HG03469 (cell line): ENCODE results near the gene GOLT1A.

Experiments
- ATAC-seq: cut with Tn5 transposase; IDR thresholded peaks from one replicate; pipeline ENCODE4 v1.9.1; 2021; ENCODE audit warnings: mild to moderate bottlenecking, moderate library complexity, moderate number of reproducible peaks; ENCODE audit not compliant: unreplicated experiment

Gene GOLT1A

DNA sequence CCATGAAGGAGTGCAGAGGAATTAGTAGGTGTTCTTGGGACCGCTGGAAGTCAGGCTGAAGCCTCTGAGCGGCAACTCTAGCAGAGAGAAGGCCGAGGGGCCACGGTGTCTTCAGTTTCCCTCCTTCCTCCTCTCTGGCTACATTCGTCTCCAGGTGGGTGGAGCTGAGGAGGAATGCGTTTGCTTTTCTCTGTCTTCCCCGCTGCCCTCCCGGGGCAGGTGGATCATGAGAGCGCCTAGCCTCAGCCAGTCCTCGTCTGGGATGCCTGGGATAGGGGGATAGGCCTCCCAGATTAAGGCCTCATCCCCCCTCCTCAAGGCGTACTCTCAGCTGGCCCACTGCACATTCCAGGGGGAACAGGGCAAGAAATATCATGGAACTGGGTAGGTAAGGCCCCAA is 7.5 kb upstream of the GOLT1A start:
- no peak for ATAC-seq

DNA sequence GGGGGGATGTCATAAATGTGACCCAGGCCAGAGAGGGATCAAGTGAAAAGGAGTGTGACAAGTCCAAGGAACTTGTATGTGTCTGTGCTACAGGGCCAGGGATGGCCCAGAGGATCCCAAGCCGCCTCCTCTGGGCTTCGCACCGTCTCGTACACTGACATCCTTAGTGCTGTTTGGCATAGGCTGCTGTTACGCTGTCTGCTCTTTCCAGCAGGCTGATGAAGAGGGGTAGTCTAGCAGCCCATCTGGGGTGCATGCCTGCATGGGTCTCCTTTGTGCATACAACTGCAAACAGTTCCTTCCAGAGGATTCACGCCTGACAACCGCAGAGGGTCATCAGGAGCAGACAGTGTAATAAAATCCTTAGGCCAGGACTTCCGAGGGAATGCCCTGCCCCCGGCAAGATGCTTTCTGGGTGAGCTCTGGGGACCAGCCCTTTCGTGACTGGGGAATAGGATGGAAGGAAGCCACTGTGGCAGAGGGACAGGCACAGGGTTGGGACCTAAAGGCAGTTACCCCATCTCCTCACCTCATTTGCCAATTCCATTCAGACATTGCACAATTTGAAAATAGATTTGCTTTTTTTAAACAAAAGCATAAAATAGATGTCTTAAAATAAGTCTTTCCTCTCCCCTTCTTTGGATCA is 6.3 kb upstream of the GOLT1A start:
- ATAC-seq, result no peak

DNA sequence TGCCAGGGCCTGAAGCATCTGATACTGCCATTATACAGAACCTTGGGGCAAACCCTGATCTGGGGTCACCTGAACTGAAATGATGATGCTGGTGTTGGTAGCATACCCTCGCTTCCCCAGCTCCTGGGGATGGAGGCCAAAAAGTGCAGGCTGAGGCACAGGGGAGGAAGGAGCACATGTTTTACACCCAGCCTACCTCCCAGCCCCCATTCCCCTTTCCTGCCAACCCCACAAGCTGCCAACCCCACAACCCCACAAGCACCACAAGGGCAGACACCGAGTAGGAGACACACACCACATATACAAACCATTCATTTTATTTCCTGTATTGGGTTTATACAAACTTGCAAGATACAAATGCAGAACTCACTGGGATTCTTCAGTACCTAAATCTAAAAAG is 4.8 kb upstream of the GOLT1A start:
- no peak for ATAC-seq

- ATAC-seq, result no peak
These were observed 3.8 kb upstream of the GOLT1A start for GRCh38 chr1:204217648-204218000.

- ATAC-seq, result no peak
These were observed 3.3 kb upstream of the GOLT1A start for GRCh38 chr1:204216880-204217647.

DNA sequence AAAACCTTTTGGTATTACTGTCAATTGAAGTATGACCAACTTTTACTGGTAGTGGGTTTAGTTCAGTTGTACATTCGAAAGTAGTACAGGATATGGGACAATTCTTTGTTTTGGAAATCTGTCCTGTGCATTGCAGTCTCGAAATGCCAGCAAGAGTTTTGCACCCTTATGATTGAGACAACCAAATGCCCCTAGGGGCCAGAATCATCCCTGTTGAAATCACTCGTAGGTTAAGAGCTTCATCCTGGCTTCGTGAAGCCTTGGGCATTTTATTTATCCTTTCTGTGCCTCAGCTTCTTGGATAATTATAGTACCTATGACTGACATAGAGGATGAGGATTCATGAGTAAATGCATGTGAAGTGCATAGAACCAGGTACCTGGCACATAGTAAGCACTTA is 2.4 kb upstream of the GOLT1A start:
- no peak for ATAC-seq

- no peak for ATAC-seq
These were observed 1.1 kb downstream of the GOLT1A start for GRCh38 chr1:204212715-204213114.

DNA sequence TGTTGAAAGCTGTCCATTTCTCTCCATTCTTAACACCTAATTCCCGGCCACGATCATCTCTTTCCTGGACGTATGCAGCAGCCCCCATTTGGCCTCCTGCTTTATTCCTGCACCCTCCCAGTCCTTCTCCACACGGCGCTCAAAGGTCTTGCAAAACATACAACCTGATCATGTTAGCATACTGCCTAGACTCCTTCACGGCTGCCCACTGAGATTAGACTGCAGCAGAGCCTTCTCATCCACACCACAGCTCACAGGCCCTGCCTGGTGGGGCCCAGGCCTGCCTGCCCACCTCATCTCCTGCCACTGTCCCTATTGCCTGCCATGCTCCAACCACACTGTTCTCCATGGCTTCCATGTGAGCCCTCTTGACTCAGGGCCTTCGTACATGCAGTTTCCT is 2.7 kb downstream of the GOLT1A start:
- ATAC-seq, result no peak

- no peak for ATAC-seq
These were observed 6.6 kb downstream of the GOLT1A start for GRCh38 chr1:204207136-204207616.

- no peak for ATAC-seq
These were observed 7.7 kb downstream of the GOLT1A start for GRCh38 chr1:204206121-204206520.

DNA sequence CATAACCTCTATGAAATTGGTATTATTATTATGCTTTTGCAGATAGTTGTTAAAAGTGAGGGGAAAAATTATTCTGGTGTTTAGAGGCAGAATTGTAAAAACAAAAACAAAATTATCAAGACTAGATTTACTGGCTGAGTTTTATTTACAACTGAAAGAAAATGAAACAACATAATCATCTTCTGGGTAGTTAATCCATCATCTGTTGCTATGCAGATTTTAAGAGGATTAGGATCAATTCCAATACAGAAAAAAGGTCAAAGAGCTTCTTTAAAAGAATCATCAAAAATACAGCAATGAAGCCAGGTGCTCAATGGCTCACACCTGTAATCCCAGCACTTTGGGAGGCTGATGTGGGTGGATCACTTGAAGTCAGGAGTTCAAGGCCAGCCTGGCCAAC is 8.3 kb downstream of the GOLT1A start:
- no peak for ATAC-seq

- no peak for ATAC-seq
These were observed 8.8 kb downstream of the GOLT1A start for GRCh38 chr1:204204944-204205343.

DNA sequence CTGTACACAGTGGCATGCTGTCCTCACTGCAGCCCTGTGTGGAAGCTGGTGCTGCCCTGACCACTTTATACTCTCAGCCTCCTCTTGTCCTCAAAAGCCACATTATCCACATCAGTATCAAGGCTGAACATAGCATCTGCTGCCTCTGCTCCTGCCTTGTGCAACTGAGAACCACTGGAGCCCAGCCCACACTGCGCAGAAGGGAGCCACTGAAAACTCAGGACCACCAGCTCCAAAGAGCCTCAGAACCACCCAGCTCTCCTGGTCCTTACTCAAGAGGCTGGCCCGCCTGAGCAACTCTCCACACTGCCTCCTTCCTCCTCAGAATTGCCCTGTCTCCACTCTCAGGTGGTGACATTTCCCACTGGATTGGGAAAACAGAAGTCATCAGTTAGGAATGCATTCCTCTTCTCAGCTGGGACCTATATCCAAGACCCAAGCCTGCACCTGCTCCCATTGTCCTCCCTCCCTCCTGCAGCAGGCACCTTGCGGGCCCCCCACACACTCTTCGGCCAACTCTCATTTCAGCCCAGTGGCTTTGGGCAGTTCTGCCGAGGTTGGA is 10.5 kb downstream of the GOLT1A start:
- no peak for ATAC-seq

DNA sequence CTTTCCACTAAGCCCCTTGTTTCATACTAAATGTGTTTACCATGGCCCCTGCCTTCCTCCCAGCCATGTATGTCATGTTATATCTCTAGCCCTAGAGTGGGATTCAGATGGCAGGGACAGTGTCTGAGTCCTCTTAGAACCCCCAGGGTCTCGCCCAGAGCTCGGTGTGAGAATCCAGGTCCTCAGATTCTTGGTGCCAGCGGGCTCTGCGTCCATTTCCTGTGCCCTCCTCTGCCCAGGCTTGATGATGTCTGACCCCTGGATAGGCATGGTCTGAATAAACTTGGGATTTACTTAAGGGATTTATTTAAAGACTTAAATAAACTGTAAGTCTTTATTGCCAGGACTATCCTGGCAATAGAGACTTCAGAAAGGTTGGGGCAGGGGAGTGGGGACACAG is 11.3 kb downstream of the GOLT1A start:
- no peak for ATAC-seq

- no peak for ATAC-seq
These were observed 12.3 kb downstream of the GOLT1A start for GRCh38 chr1:204201348-204202040.

- ATAC-seq, result no peak
These were observed 14.2 kb downstream of the GOLT1A start for GRCh38 chr1:204199579-204199978.

DNA sequence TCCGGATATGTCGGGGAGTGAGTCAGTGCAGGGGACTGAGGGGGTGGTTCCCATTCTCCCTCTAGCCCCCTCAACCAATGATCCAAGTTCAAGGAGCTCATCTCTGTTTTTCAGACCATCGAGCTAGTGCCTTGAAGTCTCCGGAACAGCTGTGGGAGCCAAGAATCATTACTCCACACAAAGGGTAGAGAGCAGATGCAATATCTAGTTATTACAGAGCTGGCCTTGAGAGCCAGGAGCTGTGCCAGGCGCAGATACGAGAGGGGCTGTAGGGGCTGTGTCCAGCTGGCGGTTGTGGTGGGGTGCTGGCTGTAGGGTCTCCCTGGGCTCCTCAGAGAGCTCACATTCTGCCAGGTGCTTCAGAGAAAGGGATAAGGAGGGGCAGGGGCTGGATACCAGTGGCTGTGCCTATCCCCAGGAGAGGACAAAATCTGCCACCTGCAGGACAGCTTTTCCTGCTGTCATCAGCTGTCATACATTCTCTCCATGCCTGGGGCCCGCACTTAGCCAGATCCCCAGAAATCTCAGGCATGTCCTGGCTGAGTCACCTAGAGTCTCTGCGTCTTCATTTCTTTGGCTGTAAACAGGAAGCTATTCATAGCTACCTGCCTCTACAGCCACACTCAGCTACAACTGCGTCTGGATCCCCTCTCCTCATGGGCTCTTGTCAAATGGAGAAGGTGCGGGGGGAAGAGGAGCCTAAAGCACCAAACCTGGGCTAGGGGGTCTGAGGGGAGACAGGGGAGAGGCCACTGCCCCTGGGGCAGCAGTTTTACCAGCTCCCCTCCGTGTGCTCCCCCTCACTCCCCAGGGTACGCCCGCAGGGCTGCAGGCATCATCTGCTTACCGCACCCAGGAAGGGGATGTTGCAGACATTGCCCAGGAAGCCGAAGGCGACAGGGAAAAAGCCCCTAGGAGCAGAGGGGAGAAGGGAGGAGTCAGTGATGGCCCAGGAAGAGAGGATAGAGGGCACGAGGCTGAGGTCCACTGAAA is 15.1 kb downstream of the GOLT1A start:
- no peak for ATAC-seq

DNA sequence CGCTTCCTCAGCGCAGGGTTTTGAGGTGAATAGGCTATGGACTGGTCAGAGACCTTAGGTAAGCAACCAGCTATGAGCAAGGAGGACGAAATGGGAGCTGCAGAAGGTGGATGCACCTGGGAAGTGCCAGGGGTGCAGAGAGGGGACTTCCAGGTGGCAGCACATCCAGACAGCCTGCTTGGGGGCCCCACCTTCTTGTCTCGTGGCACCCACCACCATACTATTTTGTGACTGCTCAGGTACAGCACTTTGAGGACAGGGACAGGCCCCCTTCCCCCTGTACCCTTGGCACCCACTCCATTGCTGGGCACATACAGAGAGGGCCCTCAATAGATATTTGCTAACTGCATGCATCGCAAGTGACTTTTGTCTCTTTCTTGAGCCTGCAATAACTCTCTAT is 16.7 kb downstream of the GOLT1A start:
- no peak for ATAC-seq

- ATAC-seq, result no peak
These were observed 17.6 kb downstream of the GOLT1A start, which contains the start of gene KISS1 for GRCh38 chr1:204196068-204196795. Gene KISS1, minus strand, starts transcription at chr1:204196491. Its CDS starts 3,615 bp downstream, at chr1:204192876.

DNA sequence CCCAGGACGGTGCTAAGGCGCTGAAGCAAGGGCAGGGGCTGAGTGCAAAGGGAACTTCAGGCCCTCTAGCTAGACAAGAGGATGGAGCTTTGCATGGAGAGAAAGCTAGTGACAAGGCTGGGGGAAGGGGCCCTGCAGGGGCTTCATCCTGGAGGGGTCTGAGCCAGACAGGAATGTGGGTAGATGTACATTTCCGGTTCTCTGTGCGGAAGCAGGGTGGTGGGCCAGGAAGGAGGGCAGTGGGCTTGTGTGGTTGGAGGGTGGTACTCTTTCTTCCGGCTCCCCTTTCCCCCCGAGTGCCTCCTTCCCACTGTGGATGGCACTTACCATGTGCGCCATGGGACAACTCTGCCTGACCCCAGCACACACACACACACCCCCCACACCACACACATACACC is 19.0 kb downstream of the GOLT1A start:
- no peak for ATAC-seq
